Left ventricle myocardium inferior (tissue), 1 donor: ENCODE results near the gene AGBL4. TPM values are rescaled to one million over a fixed set of nuclear protein-coding genes. Genes with fewer than 3 reads are reported as not detected.

Experiments used
- DNase-seq: peaks from one replicate; pipeline ENCODE4 v3.0.0-alpha.2; 2020
- H3K27ac ChIP-seq: fragments of 200-600 bp; replicated peaks from 2 replicates; pipeline ENCODE4 v1.8.0; 2021
- H3K27me3 ChIP-seq: fragments of 200-600 bp; 2 replicates; pipeline ENCODE4 v1.8.0; 2021; ENCODE audit warnings: low read depth
- H3K36me3 ChIP-seq: fragments of 200-600 bp; 2 replicates; pipeline ENCODE4 v1.8.0; 2021
- H3K4me1 ChIP-seq: fragments of 200-600 bp; 2 replicates; pipeline ENCODE4 v1.8.0; 2021
- H3K4me3 ChIP-seq: fragments of 200-600 bp; 2 replicates; pipeline ENCODE4 v1.8.0; 2021; ENCODE audit warnings: mild to moderate bottlenecking, moderate library complexity
- H3K9me3 ChIP-seq: fragments of 200-600 bp; replicated peaks from 2 replicates; pipeline ENCODE4 v1.8.0; 2021
- intact Hi-C: fragments of 100-400 bp; cut with micrococcal nuclease; formaldehyde crosslinking; loops from one replicate; pipeline ENCODE4 v1.11.0; 2022
- total RNA-seq: library from RNA; stranded (reverse); fragmentation: NEBNext Ultra II Directional; extraction: Animal tissue kit (Norgen Biotek cat#: 25700); gene quantifications from one replicate; pipeline ENCODE4 v1.2.1, GENCODE V29; 2021
- TF ChIP-seq, protein P1 (sequence below): fragments of 200-600 bp; IDR thresholded peaks from 2 replicates; pipeline ENCODE4 v1.8.0; 2021; ENCODE audit warnings: antibody characterized with exemption, mild to moderate bottlenecking, borderline replicate concordance
- donor health status: DM: no; HTN: yes; CAD: no; lungs with severe emphysema.

Gene AGBL4
- total RNA-seq, 1 donor from 2014 or later = 0.38 TPM

DNA sequence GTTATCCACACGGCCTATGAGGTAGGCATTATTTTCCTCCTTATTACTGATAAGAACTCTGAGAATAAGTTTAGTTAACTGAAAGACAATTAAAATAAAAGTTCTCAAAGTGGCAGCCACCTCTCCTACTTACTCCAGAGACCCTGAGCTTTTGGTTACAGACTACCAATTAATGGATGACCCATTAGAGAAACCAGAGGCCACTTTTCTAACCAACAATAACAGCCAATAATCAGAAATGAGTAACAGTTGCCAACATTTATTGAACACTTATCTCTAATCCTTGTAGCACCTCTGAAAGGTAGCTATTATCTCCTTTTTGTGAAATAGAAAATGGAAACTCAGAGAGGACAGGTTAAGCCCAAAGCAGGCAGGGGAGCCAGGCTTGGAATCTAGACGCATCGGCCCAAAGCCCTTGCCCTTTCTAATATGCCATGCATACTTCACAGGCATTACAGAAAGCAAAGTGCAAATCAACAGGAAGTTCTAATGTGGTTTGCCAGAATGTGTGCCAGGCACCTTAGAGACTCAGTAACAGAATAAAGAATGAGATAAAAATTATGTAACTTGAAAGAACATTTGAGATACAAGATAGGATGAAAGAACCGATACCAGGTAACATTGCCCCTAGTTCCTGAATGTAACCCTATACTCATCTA lies 1297.1 kb downstream of the AGBL4 start:
- peaks cover 31% of the 10 kb centered on the region for H3K36me3 ChIP-seq
- no peaks in the 10 kb centered on the region for H3K4me1 ChIP-seq
- intact Hi-C loops = no loop called here
- H3K27ac ChIP-seq = no peak overlapping the region
- H3K27me3 ChIP-seq = no peaks in the 10 kb centered on the region
- DNase-seq = no peak
- TF ChIP-seq, protein P1, sequence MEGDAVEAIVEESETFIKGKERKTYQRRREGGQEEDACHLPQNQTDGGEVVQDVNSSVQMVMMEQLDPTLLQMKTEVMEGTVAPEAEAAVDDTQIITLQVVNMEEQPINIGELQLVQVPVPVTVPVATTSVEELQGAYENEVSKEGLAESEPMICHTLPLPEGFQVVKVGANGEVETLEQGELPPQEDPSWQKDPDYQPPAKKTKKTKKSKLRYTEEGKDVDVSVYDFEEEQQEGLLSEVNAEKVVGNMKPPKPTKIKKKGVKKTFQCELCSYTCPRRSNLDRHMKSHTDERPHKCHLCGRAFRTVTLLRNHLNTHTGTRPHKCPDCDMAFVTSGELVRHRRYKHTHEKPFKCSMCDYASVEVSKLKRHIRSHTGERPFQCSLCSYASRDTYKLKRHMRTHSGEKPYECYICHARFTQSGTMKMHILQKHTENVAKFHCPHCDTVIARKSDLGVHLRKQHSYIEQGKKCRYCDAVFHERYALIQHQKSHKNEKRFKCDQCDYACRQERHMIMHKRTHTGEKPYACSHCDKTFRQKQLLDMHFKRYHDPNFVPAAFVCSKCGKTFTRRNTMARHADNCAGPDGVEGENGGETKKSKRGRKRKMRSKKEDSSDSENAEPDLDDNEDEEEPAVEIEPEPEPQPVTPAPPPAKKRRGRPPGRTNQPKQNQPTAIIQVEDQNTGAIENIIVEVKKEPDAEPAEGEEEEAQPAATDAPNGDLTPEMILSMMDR = no peak
- no peaks in the 10 kb centered on the region for H3K9me3 ChIP-seq
- no peak overlapping the region for H3K4me3 ChIP-seq

DNA sequence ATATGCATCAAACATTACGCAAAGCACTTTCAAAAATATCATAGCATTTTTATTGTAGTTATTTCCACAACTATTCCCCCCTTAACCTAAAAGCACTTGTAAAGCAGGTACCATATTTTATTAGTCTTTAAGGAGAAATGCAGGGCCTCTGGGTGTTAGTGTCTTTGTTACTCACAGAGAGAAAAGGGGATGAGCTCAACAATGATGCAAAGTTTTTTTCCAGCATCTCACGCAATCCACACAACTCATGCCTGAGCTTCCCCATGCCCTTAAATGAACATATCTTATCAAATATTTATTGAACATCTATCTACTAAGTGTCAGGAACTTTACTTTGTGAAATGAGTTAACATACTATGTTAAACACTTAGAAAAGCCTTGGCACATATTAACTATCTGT lies 1297.6 kb downstream of the AGBL4 start:
- Histone ChIP-seq H3K4me3 (no peak overlapping the region), H3K27me3 (no peaks in the 10 kb centered on the region), H3K27ac (no peak overlapping the region), H3K36me3 (peaks cover 26% of the 10 kb centered on the region), H3K4me1 (no peaks in the 10 kb centered on the region), H3K9me3 (no peaks in the 10 kb centered on the region)
- TF ChIP-seq, protein P1 = no peak
- intact Hi-C loops = no loop called here
- no peak for DNase-seq

DNA sequence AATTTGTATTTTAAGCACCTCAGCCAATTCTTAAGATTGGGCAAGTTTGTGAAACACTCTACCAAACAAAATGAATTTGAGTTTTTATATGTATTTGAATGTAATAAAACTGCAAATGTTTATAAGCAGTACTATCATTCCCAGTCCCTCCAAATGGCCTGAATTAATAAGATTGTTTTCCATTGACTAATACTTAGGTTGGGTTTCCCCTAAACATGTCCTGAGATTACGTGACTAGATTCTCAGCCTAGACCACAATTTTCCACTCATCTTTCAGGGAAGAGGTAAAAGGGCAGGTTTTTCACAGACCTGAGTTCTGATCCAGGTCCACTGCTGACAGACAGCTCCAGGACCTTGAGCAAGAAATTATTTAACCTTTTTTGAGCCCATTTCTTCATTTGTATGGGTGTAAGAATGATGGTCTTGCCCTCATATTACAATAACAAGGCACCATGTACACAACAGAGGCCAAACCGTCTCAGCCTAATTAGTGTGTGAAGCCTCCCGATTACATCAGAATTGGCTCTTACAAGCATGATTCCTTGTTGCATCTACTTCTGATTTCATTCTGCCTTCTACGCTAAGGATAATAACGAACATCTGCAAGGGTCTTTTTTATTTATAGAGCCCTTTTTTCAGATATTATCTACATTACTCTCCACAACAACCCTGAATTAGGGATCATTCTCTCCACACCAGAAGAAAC lies 1298.3 kb downstream of the AGBL4 start:
- peaks cover 24% of the 10 kb centered on the region for H3K36me3 ChIP-seq
- intact Hi-C loops = no loop called here
- H3K4me1 ChIP-seq = no peaks in the 10 kb centered on the region
- TF ChIP-seq, protein P1 = no peak
- DNase-seq = no peak
- H3K27me3 ChIP-seq = no peaks in the 10 kb centered on the region
- no peaks in the 10 kb centered on the region for H3K9me3 ChIP-seq
- no peak overlapping the region for H3K27ac ChIP-seq
- H3K4me3 ChIP-seq = no peak overlapping the region

DNA sequence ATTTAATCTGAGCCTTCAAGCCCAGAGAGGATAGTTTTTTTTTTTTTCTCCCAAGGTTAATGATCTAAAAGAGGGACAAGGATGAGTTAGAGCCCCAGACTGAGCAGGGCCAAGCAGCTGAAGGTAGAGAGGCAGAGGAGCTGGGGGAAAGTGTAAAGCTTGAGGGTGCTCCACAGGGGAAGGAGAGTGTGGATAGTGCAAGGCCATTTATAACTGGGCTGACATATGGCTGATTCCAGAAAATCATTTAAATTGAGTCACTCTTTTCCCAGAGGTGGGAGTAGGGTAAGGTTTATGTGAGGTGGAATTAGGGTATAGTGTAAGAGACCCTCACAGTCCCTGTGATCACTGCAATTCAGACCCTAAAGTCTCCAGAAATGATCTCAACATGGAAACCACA lies 1302.8 kb downstream of the AGBL4 start:
- no peak for DNase-seq
- no peaks in the 10 kb centered on the region for H3K9me3 ChIP-seq
- no peaks in the 10 kb centered on the region for H3K36me3 ChIP-seq
- H3K27me3 ChIP-seq = no peaks in the 10 kb centered on the region
- TF ChIP-seq, protein P1 = no peak
- intact Hi-C loops = no loop called here
- H3K4me3 ChIP-seq = no peak overlapping the region
- no peak overlapping the region for H3K27ac ChIP-seq
- no peaks in the 10 kb centered on the region for H3K4me1 ChIP-seq

DNA sequence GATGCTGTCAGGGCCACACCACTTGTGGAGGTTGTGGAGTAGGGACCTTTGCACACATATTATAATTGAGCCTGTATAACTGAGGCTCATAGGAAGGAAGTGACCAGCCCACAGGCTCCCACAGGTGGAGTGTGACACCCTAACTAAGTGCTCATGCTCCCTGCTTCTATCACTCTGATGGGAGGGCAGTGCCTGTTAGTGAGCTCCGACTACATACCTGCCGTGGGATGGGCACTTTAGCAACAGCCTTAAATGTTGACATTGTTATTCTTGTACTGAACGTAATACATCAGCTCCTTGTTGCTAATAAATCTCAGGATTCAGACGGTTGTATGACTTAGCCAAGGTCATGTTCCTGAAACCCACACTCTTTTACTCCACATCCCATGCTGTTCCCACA lies 1305.0 kb downstream of the AGBL4 start:
- no peaks in the 10 kb centered on the region for H3K4me1 ChIP-seq
- no peaks in the 10 kb centered on the region for H3K27me3 ChIP-seq
- TF ChIP-seq, protein P1 = no peak
- no peaks in the 10 kb centered on the region for H3K36me3 ChIP-seq
- no peak for DNase-seq
- H3K27ac ChIP-seq = no peak overlapping the region
- no peaks in the 10 kb centered on the region for H3K9me3 ChIP-seq
- H3K4me3 ChIP-seq = no peak overlapping the region
- intact Hi-C loops = no loop called here
